ENCODE data around the gene ZSWIM8.
A peak's percentile ranks its signal among the peaks of the same experiment; 100 is the strongest.
"Not testable (repeated sequence)": the region's sequence is repeated elsewhere in the genome, so short reads cannot be mapped to it uniquely, and the experiment has no call there.

ZSWIM8 gene

GRCh38 chr10:73774637-73775036 lies 10.8 kb upstream of the ZSWIM8 start:
- DNase-seq (ENCODE audit: low spot score) = no peak

- no peak for DNase-seq (ENCODE audit: low spot score)
Observed at GRCh38 chr10:73779018-73779417, 6.4 kb upstream of the ZSWIM8 start.

GRCh38 chr10:73779539-73780197 lies 5.7 kb upstream of the ZSWIM8 start:
- DNase-seq (ENCODE audit: low spot score) = no peak

- DNase-seq (ENCODE audit: low spot score) = no peak
Observed at GRCh38 chr10:73780301-73780700, 5.1 kb upstream of the ZSWIM8 start.

- DNase-seq (ENCODE audit: low spot score) = no peak
Observed at GRCh38 chr10:73780966-73781365, 4.4 kb upstream of the ZSWIM8 start.

GRCh38 chr10:73781548-73781878 lies 3.9 kb upstream of the ZSWIM8 start:
- no peak for DNase-seq (ENCODE audit: low spot score)

- peak; percentile 92 for DNase-seq (ENCODE audit: low spot score)
Observed at GRCh38 chr10:73781879-73782748, 3.3 kb upstream of the ZSWIM8 start, which contains the start of gene CHCHD1. TSS of gene CHCHD1 (plus strand) at chr10:73782048. CDS start at chr10:73782076, 28 bp downstream.

- no peak for DNase-seq (ENCODE audit: low spot score)
Observed at GRCh38 chr10:73782749-73783085, 2.7 kb upstream of the ZSWIM8 start.

GRCh38 chr10:73785721-73786511 lies 510 bp downstream of the ZSWIM8 start:
- peak; percentile 72 for DNase-seq (ENCODE audit: low spot score)

GRCh38 chr10:73786512-73786885 lies 1.1 kb downstream of the ZSWIM8 start:
- DNase-seq (ENCODE audit: low spot score) = no peak

GRCh38 chr10:73787031-73787800 lies 1.8 kb downstream of the ZSWIM8 start:
- not testable (repeated sequence) for DNase-seq (ENCODE audit: low spot score)

GRCh38 chr10:73788864-73789658 lies 3.7 kb downstream of the ZSWIM8 start:
- DNase-seq (ENCODE audit: low spot score) = no peak

- DNase-seq (ENCODE audit: low spot score) = no peak
Observed at GRCh38 chr10:73789659-73790055, 4.3 kb downstream of the ZSWIM8 start.

GRCh38 chr10:73790886-73791625 lies 5.7 kb downstream of the ZSWIM8 start:
- no peak for DNase-seq (ENCODE audit: low spot score)

- no peak for DNase-seq (ENCODE audit: low spot score)
Observed at GRCh38 chr10:73791871-73792400, 6.5 kb downstream of the ZSWIM8 start.

- no peak for DNase-seq (ENCODE audit: low spot score)
Observed at GRCh38 chr10:73793456-73793855, 8.1 kb downstream of the ZSWIM8 start.

- not testable (repeated sequence) for DNase-seq (ENCODE audit: low spot score)
Observed at GRCh38 chr10:73795491-73795890, 10.1 kb downstream of the ZSWIM8 start.

- DNase-seq (ENCODE audit: low spot score) = not testable (repeated sequence)
Observed at GRCh38 chr10:73796035-73796434, 10.6 kb downstream of the ZSWIM8 start.

GRCh38 chr10:73796766-73797165 lies 11.4 kb downstream of the ZSWIM8 start:
- no peak for DNase-seq (ENCODE audit: low spot score)

Measured in AG08396 (cell line).